GM08714 (cell line): Measurements from ENCODE around the gene GRAMD4.

Experiments
- H3K4me3 ChIP-seq: fragments of 200-500 bp; sonication (Bioruptor generic); 2 replicates; pipeline ENCODE4 v1.5.1; 2014; ENCODE audit warnings: mild to moderate bottlenecking, low read length, inconsistent platforms
- ZNF274 ChIP-seq: IDR thresholded peaks from 2 replicates; pipeline ENCODE4 v1.6.1; 2012; ENCODE audit warnings: mild to moderate bottlenecking, low read depth, low read length

GRAMD4 gene

GRCh38 chr22:46728470-46728869 lies 108.3 kb downstream of the GRAMD4 start:
- TF ChIP-seq ZNF274: no peak
- no peak overlapping the region for H3K4me3 ChIP-seq
